ENCODE results near the gene TANGO2.
A peak's percentile ranks its signal among the peaks of the same experiment; 100 is the strongest.

Gene TANGO2

DNA sequence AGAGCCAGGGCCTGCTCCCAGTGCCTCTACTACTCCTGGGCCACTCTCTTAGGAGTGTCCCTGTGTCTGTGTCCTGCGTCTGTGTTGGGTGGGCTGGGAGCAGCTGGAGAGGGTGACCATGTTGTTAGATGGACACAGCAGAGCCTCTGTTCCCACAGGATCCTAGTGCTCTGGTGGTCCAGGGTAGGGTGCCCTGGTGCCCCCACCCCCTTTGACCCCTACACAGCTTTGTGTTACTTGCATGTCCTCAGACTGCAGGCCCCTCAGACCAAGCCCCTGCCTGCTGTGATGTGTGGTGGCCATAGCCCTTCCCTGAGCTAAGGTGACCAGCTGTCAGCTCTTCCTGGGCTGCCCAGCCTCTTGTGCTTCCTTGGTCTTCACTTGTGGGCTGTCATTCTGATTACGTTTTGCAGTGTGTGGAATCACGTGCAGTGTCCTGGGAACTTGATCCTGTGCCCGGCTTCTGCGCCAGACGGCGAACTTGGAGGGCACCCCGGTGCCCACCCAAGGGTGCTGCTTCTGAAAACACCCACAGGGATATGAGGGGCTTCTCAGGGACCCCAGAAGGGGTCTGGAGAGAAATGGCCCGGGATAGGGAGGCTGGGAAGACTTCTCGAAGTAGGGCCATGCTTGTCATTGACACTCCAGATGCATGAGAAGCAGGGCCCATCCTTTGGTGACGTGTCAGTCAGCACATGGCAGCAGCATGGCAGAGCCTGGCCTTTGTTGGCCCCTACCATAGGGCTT lies 1.5 kb downstream of the TANGO2 start:
- TF ChIP-seq, protein P1, sequence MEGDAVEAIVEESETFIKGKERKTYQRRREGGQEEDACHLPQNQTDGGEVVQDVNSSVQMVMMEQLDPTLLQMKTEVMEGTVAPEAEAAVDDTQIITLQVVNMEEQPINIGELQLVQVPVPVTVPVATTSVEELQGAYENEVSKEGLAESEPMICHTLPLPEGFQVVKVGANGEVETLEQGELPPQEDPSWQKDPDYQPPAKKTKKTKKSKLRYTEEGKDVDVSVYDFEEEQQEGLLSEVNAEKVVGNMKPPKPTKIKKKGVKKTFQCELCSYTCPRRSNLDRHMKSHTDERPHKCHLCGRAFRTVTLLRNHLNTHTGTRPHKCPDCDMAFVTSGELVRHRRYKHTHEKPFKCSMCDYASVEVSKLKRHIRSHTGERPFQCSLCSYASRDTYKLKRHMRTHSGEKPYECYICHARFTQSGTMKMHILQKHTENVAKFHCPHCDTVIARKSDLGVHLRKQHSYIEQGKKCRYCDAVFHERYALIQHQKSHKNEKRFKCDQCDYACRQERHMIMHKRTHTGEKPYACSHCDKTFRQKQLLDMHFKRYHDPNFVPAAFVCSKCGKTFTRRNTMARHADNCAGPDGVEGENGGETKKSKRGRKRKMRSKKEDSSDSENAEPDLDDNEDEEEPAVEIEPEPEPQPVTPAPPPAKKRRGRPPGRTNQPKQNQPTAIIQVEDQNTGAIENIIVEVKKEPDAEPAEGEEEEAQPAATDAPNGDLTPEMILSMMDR (IDR thresholded peaks at IDR 0.05; ENCODE audit: low read depth, low read length): no peak
- 0 out of 2 replicates have a peak, but pooled peaks have one; percentile 11 for TF ChIP-seq MYC (IDR thresholded peaks at IDR 0.05; ENCODE audit: low read depth, low read length)
- TF ChIP-seq, protein P2, sequence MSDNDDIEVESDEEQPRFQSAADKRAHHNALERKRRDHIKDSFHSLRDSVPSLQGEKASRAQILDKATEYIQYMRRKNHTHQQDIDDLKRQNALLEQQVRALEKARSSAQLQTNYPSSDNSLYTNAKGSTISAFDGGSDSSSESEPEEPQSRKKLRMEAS (IDR thresholded peaks at IDR 0.05; ENCODE audit: low read depth, low read length): 0 out of 2 replicates have a peak, but pooled peaks have one; percentile 11
- DNase-seq (ENCODE audit: low read depth): no peak
- H3K4me3 ChIP-seq (ENCODE audit: low read depth, low read length): peak overlapping the region; percentile 81

DNA sequence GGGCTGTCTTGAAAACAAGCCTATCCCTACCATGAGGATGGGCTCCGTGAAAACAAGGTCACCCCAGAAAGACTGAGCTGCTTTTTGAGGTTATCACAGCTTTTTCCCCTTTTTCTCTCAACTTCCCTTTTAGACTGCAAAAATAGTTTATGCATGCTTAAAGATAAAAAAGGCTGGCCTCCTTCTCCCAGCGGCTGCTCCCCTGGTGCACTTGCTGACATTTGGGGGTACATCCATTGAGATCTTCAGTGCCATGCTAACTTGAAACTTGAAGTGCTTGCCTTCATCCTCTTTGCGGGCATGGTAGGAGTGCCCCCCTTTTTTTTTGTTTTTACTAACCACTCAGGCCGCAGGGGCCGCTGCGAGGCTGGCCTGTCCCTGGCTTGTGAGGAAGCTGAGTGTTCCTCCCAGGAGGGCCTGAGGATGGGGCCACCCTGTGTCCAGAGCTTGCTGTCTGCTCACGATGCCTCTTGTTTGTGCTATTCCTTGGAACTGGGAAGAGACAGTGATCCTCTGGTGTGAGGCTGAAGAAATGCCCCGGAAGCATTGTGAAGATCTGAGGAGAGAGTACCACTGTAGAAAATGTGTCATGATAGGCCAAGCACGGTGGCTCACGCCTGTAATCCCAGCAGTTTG lies 2.2 kb downstream of the TANGO2 start:
- no peak for DNase-seq (ENCODE audit: low read depth)
- TF ChIP-seq, protein P2 (IDR thresholded peaks at IDR 0.05; ENCODE audit: low read depth, low read length): no peak
- TF ChIP-seq POLR2A (IDR thresholded peaks at IDR 0.05; ENCODE audit: extremely low read depth, insufficient read length) (no peak), MYC (IDR thresholded peaks at IDR 0.05; ENCODE audit: low read depth, low read length) (no peak)
- TF ChIP-seq, protein P1 (IDR thresholded peaks at IDR 0.05; ENCODE audit: low read depth, low read length): no peak
- H3K4me3 ChIP-seq (ENCODE audit: low read depth, low read length): peak overlapping the region; percentile 11

DNA sequence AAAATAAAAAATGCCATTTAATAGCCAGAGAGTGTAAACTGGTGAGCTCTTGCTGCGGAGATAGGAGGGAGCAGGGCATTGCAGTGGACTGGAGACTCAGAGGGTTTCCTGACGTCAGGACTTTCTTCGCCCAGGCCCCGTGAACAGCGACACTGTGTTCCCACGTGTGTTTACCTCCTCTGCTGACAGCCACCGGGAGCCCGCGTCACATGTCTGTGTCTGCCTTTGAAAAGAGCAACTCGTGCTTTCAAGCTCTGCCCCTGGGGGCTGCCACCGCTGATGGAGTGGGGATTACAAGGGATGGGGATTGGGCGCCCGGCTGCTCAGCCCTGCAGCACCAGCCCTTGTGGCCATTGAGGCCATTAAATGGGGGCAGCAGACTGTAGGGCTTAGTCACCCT lies 3.3 kb downstream of the TANGO2 start:
- TF ChIP-seq MYC (IDR thresholded peaks at IDR 0.05; ENCODE audit: low read depth, low read length): no peak
- TF ChIP-seq, protein P1 (IDR thresholded peaks at IDR 0.05; ENCODE audit: low read depth, low read length): no peak
- TF ChIP-seq, protein P2 (IDR thresholded peaks at IDR 0.05; ENCODE audit: low read depth, low read length): no peak
- no peak for TF ChIP-seq POLR2A (IDR thresholded peaks at IDR 0.05; ENCODE audit: extremely low read depth, insufficient read length)
- no peak for DNase-seq (ENCODE audit: low read depth)
- H3K4me3 ChIP-seq (ENCODE audit: low read depth, low read length): no peak overlapping the region

DNA sequence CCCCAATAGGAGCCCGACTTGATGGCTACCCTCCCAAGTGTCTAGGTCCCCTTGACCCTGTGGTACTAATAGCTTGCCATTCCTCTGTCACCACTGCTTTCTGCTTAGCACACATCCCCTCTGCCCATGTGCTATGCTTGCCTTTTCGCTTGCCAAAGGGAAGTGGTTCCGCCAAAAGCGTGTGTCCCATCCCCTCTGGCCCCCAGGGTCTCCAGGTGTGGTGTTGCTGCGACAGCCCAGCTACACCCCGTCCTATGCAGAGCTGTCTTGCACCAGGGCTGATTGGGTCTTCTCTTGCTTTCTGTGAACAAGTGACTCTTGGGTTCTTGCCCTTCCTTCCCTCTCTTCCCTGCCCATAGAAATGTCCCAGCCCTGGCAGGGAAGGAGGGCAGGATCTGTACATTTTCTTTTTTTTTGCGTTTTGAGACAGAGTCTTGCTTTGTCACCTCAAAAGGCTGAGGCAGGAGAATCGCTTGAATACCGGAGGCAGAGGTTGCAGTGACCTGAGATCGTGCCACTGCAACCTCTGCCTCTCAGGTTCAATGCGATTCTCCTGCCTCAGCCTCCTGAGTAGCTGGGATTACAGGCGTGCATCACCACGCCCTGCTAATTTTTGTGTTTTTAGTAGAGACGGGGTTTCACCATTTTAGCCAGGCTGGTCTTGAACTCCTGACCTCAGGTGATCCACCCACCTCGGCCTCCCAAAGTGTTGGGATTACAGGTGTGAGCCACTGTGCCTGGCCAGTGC lies 3.9 kb downstream of the TANGO2 start:
- TF ChIP-seq, protein P1 (IDR thresholded peaks at IDR 0.05; ENCODE audit: low read depth, low read length): no peak
- no peak for TF ChIP-seq POLR2A (IDR thresholded peaks at IDR 0.05; ENCODE audit: extremely low read depth, insufficient read length)
- TF ChIP-seq, protein P2 (IDR thresholded peaks at IDR 0.05; ENCODE audit: low read depth, low read length): no peak
- no peak for TF ChIP-seq MYC (IDR thresholded peaks at IDR 0.05; ENCODE audit: low read depth, low read length)
- no peak for DNase-seq (ENCODE audit: low read depth)
- H3K4me3 ChIP-seq (ENCODE audit: low read depth, low read length): no peak overlapping the region

DNA sequence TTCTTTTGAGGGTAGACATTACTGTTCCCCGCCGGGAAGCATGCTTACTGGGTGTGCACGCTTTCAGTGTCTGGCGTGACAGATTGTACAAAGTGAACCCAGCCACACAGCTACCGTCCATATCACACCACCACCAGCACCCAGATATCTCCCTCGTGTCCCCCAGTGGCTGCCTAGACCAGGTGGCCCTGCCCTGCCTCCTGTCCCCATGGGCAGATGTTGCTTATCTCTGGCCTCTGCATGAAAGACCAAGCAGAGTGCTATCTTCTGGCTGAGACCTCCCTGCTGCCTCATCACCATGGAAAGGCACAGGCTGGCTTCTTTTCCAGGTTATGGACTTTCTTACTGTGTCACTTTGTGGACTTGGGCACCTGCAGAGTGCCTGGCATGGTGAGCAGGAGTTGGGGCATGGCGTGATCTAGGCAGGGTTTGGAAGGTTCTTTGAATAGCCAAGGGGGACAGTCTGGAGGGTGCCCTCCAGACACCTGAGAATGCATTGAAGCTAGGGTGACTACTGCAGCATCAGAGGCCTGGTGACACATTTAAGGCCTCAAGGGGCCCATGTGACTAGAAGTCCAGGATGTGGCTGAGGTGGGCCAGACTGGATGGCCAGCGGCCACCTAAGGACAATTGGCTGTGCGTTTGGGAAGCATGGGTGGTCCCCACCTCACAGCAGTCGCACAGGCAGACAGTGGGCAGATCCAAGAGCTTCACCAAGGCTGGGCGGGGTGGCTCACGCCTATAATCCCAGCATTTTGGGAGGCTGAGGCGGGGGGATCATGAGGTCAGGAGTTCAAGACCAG lies 4.7 kb downstream of the TANGO2 start:
- DNase-seq (ENCODE audit: low read depth): no peak
- H3K4me3 ChIP-seq (ENCODE audit: low read depth, low read length): no peak overlapping the region
- TF ChIP-seq, protein P1 (IDR thresholded peaks at IDR 0.05; ENCODE audit: low read depth, low read length): no peak
- TF ChIP-seq MYC (IDR thresholded peaks at IDR 0.05; ENCODE audit: low read depth, low read length): no peak
- TF ChIP-seq, protein P2 (IDR thresholded peaks at IDR 0.05; ENCODE audit: low read depth, low read length): no peak
- no peak for TF ChIP-seq POLR2A (IDR thresholded peaks at IDR 0.05; ENCODE audit: extremely low read depth, insufficient read length)

Data from NB4 (cell line).